ENCODE measurements around the gene WDR47.

WDR47 gene

DNA sequence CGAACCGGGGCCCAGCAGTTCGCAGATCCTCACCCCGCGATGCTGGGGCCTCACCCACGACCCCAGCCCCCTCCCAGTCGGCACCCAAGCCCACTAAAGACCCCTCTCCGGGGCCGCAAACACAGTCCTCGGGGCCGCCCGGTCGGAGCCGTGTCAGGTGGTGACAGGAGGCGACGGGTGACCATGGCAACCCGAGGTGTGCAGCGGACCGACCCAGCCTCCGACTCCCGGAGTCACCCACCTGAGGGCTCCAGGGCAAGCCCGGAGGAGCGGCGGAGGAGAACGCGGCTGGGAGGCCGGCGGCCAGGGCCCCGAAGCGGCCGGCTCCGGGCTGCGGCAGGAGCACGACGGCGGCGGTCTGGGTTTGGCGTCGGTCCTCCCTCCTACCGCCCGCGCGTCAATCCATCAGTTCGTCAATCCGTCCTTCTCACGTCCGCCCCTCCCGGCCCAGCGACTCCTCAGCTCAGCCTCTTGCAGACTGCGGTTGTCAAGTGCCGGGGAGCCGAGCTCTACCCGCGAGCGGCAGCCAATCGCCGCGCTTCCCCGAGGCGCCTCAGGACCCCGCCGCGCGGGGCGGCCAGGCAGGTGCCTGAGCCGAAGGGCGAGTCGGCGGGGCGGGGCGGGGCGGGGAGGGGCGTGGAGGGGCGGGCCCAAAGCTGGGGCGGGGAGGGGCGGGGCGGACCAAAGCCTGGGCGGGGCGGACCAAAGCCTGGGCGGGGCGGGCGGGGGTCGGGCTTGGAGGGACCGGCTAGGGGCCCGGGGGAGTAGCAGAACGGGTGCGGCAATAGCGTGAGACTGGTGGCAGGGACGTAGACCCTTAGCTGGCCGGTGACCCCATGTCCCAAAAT is at the start of gene WDR47:
Gene WDR47, minus strand, starts transcription at position 482 of the 848 bp plus-strand sequence. CDS start 18,590 bp downstream, outside the sequence.
- DNase-seq (ENCODE audit: low read depth in 2 of 2): peak; percentile 94 to 95

DNA sequence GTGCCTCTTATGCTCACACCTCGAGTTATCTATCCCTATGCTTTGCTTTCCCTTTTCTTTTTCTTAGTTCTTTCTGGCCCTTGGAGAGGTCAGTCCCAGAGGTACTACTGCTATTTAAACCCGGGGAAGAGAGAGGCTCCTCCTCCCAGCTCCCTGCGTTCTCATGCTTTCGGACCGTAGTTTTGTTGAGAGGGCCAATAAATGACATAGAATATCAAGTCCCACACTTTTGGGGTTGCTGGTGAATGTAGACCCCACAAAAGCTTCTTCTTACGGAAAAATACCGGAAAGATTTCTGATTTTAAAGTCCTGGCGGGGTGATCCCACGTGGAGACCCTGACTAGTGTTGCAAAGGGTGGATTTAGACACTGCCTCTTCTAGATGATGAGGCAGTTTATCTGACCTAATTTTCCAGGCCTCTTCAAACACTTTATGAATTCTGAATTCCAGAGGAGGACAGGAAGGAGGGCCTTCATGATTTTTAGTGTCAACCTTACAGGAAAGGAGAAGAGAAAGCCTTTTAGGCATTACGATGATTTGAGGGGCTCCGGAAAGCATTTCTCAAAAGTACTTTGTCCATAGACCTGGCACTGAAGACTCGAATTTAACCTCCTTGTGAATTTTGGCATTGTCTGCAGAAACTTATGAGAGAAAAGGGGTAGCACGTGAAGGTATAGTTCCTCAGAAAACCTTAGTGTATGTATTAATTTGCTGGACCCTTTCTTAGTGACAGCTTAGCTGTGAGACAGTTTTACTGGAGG is 49.4 kb upstream of the WDR47 start:
- no peak for DNase-seq (ENCODE audit: low read depth in 2 of 2)

GRCh38 chr1:109090196-109091077 is 48.5 kb upstream of the WDR47 start, which contains the start of gene TMEM167B:
Gene TMEM167B, plus strand, starts transcription at chr1:109090764. Its CDS starts 109 bp downstream, at chr1:109090873.
- peak; percentile 79 to 85 for DNase-seq (ENCODE audit: low read depth in 2 of 2)

- DNase-seq (ENCODE audit: low read depth in 2 of 2): no peak
Observed at GRCh38 chr1:109089242-109090015, 47.5 kb upstream of the WDR47 start.

DNA sequence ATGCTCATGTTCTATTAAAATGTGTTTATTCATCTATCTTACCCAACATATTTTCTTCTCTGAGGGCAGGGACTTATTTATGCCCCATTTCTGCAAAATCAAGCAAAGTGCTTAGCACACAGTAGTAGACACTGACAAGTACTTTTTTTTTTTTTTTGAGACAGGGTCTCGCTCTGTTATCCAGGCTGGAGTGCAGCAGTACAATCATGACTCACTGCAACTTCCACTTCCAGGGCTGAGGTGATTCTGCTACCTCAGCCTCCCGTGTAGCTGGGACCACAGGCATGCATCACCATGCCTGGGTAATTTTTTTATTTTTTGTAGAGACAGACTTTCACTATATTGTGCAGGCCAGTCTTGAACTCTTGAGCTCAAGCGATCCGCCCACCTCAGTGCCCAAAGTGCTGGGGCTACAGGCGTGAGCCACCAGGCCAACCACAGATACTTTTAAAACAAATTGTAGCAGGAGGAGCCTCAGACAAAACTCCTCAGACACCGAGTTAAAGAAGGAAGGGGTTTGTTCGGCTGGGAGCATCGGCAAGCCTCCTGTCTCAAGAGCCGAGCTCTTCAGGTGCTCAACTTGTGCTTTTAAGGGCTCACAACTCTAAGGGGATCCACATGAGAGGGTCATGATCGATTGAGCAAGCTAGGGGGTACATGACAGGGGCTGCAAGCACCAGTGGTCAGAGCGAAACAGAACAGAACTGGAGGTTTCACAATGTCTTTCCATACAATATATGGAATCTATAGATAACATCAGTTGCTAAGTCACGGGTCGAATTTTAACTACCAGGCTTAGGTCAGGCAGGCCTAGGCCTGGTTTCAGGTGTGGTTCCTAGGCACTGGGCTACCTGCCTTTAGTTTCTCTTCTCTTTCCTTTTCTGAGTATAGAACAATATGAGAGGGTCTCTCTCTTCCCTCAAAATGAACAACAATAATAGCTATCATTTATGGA is 42.9 kb upstream of the WDR47 start:
- no peak for DNase-seq (ENCODE audit: low read depth in 2 of 2)

- DNase-seq (ENCODE audit: low read depth in 2 of 2): no peak
Observed at GRCh38 chr1:109083923-109084322, 42.0 kb upstream of the WDR47 start.

GRCh38 chr1:109083501-109083900 is 41.6 kb upstream of the WDR47 start:
- no peak for DNase-seq (ENCODE audit: low read depth in 2 of 2)

- DNase-seq (ENCODE audit: low read depth in 2 of 2): no peak
Observed at GRCh38 chr1:109080441-109081082, 38.7 kb upstream of the WDR47 start.

- DNase-seq (ENCODE audit: low read depth in 2 of 2): no peak
Observed at GRCh38 chr1:109079240-109079622, 37.3 kb upstream of the WDR47 start.

DNA sequence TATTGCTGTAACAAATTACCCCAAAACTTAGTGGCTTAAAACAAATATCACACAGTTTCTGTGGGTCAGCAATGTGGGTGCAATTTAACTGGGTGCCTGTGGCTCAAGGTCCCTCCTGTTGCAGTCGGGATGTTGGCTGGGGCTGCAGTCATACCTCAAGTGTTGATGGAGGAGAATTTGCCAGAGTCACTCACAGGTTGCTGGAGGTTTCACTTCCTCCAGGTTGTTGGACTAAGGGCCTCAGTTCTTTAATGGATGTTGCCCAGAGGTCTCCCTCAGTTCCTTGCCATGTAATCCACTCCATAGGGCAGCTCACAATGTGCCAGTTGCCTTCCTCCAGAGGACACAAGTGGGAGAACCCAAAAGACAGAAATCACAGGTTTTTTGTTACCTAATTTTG is 36.4 kb upstream of the WDR47 start:
- no peak for DNase-seq (ENCODE audit: low read depth in 2 of 2)

DNA sequence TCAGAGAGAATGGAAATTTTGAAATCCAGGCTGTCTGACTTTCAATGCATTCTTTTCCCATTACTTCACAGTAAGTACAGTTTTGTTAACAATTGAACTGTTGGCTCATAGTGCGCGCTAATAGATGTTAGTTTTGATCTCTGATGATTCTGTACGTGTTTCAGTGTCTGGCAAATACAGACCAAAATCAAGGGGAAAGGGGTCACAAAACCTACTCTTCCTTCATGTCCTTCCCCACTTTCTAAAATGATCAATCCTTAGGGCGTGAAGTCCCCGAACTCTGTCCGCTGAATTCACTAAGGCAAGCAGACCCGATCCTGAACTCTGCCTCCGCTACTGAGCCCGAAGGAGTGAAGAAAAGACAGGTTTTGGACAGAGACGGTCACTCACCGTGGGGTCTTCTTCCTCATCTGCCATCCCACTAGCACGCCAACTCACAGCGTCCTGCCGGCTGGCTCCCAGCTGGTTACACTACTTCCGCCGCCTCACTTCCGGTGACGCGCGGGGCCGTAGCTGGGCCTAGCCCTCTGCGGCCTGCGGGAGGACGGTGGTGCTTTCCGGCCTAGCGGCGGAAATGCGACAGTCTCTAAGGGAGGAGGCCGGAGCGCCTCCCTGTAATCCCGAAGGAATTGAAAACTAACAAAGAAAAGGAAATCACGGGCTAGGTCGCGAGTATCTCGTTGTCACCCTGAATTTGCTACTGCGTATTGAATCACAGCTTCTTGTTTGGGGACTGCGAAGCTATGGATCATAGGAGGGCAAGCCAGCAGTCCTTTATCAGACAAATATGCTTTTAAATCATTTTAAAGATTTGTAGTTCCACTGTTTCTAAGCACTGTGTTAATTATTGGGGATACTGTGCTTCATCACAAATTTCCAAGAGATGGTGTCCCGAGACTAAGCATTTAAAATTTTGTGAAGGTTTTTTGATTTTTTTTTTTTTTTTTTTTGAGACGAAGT is 33.9 kb upstream of the WDR47 start, which contains the start of gene TAF13:
Gene TAF13, minus strand, starts transcription at position 473 of the 960 bp plus-strand sequence. Its CDS starts 56 bp downstream, at position 417.
- peak; percentile 87 to 88 for DNase-seq (ENCODE audit: low read depth in 2 of 2)

GRCh38 chr1:109069294-109069693 is 27.4 kb upstream of the WDR47 start:
- DNase-seq (ENCODE audit: low read depth in 2 of 2): no peak

GRCh38 chr1:109067883-109068282 is 26.0 kb upstream of the WDR47 start:
- DNase-seq (ENCODE audit: low read depth in 2 of 2): no peak

GRCh38 chr1:109065137-109065536 is 23.2 kb upstream of the WDR47 start:
- no peak for DNase-seq (ENCODE audit: low read depth in 2 of 2)

DNA sequence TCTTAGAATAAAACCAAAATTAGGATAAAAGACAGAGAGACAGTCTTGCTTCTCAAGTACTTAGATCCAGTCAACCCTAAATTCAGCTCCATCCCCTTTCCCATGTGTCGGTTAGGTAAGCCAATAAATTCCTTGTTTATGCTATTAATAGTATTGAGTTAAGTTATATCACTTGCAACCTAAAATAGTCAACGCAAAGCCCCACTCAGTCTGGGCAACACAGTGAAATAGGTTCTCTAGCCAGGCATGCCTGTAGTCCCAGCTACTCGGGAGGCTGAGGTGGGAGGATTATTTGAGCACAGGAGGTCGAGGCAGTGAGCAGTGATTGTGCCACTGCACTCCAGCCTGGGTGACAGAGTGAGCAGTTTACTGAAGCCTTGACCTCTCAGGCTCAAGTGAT is 19.3 kb upstream of the WDR47 start:
- no peak for DNase-seq (ENCODE audit: low read depth in 2 of 2)

DNA sequence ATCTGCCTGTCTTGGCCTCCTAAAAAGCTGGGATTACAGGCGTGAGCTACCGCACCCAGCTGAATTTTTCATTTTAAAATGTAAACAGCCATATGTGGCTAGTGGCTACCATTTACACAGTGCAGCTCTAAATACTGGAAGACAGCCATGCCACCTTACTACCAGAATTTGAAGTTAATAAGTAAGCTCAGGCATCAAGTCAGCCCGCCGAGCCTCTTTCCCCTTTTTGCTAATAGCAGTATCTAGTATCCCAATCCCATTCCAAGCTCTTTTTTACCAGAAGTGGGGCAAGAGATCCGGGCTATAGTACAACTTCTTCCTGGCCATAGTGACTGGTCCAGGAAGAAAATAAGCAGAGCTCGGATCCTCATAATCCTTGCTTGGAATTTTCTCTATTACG is 18.8 kb upstream of the WDR47 start:
- no peak for DNase-seq (ENCODE audit: low read depth in 2 of 2)

DNA sequence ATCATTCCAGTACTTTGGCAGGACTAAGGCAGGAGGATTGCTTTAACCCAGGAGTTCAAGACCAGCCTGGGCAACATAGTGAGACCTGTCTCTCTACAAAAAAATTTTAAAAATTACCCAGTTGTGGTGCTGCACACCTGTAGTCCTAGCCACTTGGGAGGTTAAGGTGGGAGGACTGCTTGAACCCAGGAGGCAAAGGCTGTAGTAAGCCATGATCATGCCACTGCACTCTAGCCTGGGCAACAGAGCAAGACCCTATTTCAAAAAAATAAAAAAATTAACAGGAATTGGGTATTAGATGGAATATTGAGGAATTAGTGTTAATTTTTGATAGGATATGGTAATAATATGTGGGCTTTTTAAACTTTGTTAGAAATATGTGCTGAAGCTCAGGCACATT is 17.1 kb upstream of the WDR47 start:
- no peak for DNase-seq (ENCODE audit: low read depth in 2 of 2)

DNA sequence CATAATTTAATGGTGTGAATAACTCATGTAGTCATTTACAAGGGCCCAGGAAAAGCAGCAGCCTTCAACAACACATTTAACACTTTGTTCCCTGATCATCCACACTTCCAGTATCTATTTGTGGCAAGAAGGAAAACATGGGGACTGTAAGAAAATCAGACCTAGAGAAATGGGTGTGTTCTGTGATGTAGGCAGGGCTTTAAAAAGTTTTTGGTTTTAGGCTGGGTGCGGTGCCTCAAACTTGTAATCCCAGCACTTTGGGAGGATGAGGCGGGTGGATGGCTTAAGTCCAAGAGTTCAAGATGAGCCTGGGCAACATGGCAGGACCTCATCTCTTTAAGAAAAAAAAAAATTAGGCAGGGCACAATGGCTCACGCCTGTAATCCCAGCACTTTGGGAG is 14.2 kb upstream of the WDR47 start:
- DNase-seq (ENCODE audit: low read depth in 2 of 2): no peak

All from stimulated activated CD8-positive, alpha-beta memory T cell treated with anti-CD3 and anti-CD28 coated beads, Interleukin-15, amount 100 ng/mL, for 48 hours (primary cell).